HG03135 (cell line): Measurements from ENCODE around the gene SEC61A1.

Source experiments
- ATAC-seq: cut with Tn5 transposase; IDR thresholded peaks from one replicate; pipeline ENCODE4 v1.9.1; 2021; ENCODE audit warnings: mild to moderate bottlenecking, moderate library complexity; ENCODE audit not compliant: unreplicated experiment

Gene SEC61A1

DNA sequence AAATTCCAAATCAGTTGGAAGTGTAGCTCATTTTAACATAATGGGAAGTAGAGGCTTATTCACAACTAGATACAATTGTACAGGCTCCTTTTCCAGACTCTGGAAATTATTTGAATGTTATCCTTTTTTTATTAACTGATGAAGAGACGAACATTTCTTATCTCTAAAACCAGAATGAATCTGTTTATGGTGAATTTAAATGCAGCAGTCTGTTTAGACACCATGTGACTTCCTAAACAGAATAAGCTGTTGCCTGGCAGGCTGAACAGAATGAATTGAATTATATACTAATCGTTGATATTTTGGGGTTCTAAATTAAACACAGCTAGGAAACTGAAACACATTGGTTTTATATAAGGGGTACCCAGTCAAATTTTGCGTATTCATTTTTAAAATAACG lies 4.0 kb downstream of the SEC61A1 start:
- ATAC-seq: no peak

GRCh38 chr3:128060473-128061381 lies 8.5 kb downstream of the SEC61A1 start:
- no peak for ATAC-seq

- ATAC-seq: no peak
Observed at GRCh38 chr3:128062033-128062745, 10.0 kb downstream of the SEC61A1 start.

DNA sequence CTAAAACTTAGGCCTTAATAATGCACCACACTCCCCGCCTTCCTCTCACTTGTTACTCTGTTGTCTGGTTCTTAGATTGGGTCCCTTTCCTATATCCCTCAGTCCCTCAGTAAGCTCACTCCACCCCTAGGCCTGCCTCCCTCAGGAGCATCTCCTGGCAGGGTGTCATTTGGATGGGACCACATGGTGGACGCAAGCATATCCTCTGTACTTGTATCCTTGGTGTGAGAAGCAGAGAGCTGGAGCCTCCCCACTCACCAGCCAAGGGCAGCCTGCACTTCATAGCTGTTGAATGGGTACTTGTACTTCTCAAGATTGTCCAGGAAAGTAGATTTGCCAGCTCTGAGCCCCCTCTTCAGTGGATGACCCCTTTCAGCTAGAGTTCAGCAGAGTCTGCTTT lies 11.6 kb downstream of the SEC61A1 start:
- no peak for ATAC-seq

DNA sequence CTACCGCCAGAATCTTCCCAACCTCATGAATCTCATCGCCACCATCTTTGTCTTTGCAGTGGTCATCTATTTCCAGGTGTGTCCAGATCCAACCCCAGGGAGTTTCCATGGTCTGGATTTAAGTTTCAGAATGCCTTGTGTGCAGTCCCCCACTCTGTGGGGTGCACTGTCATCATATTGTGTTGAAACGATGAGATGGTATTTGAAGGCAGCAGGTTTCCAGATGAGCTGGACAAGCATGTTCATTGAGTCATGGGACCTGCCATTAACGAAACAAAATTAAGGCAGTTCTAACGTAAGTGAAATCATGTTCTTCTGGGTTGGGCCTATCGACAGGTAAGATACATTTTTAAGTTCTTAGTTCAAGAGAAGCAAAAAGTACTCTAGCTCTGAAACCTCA lies 12.7 kb downstream of the SEC61A1 start:
- no peak for ATAC-seq

DNA sequence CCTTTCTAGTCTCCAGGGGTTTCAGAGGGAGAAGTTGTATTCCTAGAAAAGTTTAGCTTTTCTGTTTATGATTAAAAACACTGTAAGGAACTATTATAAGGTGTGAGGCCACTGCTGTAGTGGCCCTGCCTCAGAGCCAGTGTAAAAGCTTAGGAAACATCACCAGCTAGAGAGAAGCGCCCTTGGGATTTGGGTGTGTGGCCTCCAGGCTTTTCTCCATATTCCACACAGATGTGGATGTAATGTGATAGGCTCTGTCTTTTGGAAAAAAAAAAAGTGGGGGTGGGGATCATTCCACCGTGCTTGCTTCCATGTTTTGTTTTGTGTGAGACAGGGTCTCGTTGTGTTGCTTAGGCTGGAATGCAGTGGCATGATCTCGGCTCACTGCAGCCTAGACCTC lies 13.9 kb downstream of the SEC61A1 start:
- no peak for ATAC-seq

GRCh38 chr3:128066676-128067075 lies 14.4 kb downstream of the SEC61A1 start:
- ATAC-seq: no peak

DNA sequence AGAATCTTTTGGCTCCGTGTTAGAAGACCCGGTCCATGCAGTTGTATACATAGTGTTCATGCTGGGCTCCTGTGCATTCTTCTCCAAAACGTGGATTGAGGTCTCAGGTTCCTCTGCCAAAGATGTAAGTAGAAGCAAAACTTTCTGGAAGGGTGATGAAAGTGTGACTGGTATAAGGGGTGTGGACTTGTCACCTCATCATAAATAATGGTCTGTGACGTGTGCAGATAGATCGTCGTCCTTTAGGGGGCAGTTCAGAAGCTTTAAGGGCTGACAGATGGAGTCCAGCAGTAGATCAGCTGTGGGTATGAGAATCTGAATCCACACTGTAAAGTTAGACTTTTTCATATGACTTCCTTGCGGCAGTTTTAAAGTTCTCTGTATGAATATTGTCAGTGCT lies 15.3 kb downstream of the SEC61A1 start:
- no peak for ATAC-seq

- ATAC-seq: no peak
Observed at GRCh38 chr3:128068156-128068620, 16.0 kb downstream of the SEC61A1 start.

DNA sequence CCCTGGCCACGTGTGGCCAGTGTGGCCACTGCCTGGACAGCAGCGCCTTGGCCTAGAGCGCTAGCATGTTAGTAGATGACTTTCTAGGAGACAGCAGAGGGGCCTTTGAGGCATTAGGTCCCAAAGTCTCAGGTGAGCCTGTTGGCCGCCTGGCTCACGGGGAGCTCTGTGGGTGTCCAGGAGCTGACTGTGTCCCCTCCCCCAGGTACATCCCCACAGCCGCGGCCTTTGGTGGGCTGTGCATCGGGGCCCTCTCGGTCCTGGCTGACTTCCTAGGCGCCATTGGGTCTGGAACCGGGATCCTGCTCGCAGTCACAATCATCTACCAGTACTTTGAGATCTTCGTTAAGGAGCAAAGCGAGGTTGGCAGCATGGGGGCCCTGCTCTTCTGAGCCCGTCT lies 17.0 kb downstream of the SEC61A1 start:
- no peak for ATAC-seq

GRCh38 chr3:128070898-128071591 lies 18.8 kb downstream of the SEC61A1 start:
- no peak for ATAC-seq

DNA sequence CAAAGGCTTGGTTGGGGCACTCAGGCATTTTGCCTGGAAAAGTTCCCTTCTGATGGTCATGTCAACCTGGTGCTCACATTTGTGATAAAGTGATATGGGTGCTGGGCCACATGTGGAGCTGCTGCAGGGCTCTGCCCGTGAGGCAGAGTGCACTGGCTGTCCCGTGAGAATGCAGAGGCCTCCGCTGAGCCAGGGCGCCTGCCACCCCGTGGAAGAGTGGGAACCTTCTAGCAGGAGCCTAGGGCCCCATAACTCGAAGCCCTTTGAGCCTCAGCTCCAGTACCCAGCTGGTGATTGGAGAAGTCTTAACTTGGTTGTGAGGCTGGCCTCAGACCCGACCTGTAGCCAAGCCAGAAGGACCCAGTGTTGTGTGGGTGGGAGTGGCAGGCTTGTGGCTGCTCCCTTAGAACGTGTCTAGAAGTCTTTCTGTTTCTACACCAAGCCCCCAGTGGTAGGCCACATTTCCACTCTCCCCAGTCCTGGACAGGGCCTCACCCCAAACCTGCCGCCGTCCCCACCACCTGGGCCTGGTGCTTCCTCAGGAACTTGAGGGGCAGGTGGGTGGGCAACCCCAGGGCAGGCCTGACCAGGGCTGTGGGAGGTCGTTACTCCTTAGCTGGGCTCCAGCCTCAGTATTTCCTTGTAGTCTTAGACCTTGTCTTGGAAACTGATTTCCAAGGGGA lies 19.7 kb downstream of the SEC61A1 start:
- ATAC-seq: no peak

DNA sequence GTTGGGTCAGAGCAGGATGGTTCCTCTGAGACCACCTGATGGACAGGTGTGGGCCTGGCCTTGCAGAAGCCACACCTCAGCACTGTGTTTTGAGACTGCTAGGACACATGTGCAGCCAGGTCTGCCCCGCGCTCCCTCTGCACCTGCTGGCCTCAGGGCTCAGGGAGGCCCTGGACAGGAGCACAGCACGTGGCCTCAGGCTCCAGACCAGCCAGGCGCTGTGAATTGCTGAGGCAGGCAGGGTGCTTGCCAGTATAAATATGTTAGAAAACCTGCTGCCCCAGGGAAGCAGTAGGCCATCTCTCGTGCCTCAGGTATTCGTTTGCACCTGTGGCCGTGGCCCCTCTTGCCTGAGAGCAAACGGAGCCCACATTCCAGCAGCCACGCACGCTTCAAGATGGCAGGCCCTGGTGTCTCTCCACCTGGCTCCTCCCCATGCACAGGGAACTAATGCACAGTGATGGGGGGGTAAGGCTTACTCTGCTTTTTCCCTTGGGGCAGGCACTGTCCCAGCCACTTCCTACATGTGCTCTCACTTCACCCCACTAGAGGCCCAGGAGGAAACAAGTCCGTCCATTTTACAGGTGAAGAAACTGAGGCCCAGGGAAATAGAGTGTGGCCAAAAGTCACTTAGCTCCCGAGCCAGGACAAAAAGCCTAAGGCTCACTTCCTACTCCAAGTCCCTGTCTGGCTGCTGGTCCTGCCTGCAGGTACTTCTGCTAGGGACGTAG lies 20.4 kb downstream of the SEC61A1 start:
- no peak for ATAC-seq

DNA sequence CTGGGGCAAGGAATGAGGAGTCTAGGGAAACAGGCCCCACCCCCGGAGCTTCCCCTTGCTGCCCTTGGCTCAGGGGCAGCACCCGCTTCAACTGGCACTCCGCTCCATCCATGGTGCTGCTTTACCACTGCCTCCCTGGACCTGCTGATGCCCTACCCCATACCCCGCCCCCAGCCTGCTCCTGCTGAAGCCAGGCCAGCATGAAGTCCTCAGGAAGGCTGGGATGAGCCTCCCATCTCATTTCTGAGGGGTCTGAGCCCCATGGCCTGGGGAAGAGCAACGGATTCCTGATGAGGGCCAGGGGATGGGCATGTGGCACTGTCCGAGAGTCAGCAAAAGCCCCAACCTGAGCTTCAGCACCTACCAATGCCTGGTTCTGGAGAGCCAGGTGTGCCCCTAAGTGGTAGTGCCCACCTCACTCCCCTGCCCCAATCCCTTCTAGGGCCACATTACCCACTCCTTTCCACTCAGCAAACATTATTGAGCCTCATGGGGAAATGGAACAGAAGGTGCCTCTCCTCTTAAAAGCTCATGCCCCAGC lies 21.0 kb downstream of the SEC61A1 start:
- ATAC-seq: no peak

DNA sequence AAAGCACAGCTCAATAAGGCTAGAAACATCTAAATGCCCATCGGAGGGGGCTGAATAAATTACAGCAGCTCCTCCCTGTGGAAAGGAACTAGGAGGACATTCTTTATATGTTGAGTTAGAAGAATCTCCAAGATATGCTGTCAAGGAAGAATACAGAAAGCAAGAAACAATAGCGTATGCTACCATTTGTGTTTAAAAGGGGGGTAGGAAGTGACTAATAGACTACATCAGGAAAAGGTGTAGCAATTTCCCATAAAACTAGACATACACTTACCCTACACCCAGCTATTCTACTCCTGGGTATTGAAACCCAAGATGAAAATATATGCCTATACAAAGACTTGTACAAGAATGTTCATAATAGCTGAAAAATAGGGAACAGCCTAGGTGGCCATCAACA lies 21.6 kb downstream of the SEC61A1 start:
- ATAC-seq: no peak

DNA sequence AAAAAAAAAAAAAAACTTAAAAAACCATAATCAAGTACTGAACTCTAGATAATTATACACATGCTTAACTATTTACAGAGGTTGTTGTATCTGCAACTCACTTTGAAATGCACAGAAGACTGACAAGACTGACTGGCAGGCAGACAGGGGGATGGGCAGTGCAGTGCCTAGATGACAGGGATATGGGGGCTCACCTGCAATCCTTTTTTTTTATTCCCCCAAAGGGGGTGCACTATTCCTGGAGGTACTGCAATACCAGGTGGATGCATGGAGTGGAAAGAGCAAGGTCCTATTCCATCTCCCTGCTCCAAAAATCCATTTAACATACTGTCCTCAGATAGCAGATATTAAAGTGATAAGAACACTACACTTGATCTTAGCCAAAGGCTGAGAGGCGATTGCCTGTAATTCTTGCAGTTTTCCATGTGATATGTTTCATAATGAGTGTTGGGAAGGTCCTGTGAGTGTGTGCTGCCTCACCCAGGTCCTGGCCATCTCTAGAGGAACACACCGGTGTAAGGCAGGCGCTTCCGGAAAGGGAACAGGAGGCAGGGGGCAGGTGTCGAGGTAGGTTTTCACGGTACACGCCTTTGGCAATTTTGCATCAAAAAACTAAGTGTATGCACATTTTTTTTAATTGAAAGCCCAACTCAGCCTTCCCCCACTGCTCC lies 22.7 kb downstream of the SEC61A1 start:
- no peak for ATAC-seq

GRCh38 chr3:128075522-128076482 lies 23.6 kb downstream of the SEC61A1 start:
- peak; percentile 60 for ATAC-seq

DNA sequence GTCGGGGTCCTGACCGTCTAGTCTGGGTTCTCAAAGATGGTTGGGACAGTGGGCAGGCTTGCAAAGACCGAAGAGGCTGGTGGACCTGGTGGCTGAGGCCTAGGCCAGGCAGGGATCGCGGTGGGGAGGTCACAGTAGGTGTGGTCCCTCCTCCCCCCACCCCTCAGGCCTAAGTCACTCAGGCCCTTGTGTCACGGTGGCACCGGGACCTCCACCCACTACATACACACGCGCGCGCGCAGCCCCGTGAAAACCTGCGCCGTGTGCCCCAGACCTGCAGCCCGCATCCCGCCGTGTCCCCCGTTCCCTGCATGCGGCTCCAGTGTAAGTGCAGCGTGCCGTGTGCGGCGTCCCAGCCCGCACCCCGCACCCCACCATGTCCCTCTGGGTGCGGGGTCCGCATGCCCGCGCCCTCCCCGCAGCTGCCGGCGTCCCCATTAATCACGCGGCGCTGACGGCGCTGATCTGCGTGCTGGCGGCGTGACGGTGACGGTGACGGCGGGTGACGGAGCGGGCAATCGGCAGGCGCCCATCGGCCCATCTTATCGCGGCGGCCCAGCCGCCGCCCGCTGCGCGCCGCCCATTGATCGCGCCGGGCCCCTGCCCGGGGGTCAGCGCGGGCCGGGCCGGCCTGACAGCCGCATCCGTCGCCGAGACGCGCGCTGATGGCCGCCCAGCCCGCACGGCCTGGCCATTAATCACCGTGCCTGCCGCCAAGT lies 24.4 kb downstream of the SEC61A1 start:
- ATAC-seq: no peak
